ENCODE results near the gene AURKA. TPM values are rescaled to one million over a fixed set of nuclear protein-coding genes. Genes with fewer than 3 reads are reported as not detected.

Gene AURKA
- polyA plus RNA-seq, 1 of the 3 experiments (the other 2 are of a cell fraction), result 24.6 TPM

DNA sequence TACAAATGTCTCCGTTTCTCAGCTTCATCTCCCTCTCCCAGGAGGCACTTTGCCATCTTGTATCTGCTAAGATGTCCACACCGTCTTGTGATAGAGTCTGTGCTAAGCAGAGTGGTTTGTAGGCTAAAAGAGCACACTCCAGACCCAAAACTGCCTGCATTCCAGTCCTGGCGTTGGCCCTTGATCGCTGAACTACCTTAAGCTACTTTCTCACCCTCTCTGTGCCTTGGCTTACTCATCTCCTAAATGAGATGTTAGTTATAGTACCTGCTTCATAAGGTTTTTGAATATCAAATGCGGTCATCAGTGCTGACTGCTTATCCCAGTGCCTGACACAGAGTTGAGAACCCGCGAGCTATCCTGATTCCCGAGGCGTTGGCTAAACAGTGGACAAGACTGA lies 34.0 kb upstream of the AURKA start:
- POLR2A ChIA-PET, result no interaction called here
- TF ChIP-seq SIN3A (IDR thresholded peaks at IDR 0.05; ENCODE audit: borderline replicate concordance, low read depth, low read length) (no peak), SMC3 (IDR thresholded peaks at IDR 0.05; ENCODE audit: low read depth, low read length) (no peak), FOSL2 (IDR thresholded peaks at IDR 0.05; ENCODE audit: borderline replicate concordance, low read depth) (no peak), RCOR1 (IDR thresholded peaks at IDR 0.05; ENCODE audit: low read length) (no peak), CHD2 (IDR thresholded peaks at IDR 0.05; ENCODE audit: low read length, partially characterized antibody) (no peak), FOXM1 (IDR thresholded peaks at IDR 0.05; ENCODE audit: low read depth) (no peak), TAF1 (IDR thresholded peaks at IDR 0.05; ENCODE audit: borderline replicate concordance, low read depth, low read length) (no peak), GATA2 (CRISPR knock-in tag; IDR thresholded peaks at IDR 0.05) (no peak), NFIC (IDR thresholded peaks at IDR 0.05; ENCODE audit: borderline replicate concordance) (no peak), RXRA (IDR thresholded peaks at IDR 0.05; ENCODE audit: borderline replicate concordance, low read depth) (no peak), YY1 (IDR thresholded peaks at IDR 0.05; ENCODE audit: low read depth) (no peak)
- TF ChIP-seq, protein P1, sequence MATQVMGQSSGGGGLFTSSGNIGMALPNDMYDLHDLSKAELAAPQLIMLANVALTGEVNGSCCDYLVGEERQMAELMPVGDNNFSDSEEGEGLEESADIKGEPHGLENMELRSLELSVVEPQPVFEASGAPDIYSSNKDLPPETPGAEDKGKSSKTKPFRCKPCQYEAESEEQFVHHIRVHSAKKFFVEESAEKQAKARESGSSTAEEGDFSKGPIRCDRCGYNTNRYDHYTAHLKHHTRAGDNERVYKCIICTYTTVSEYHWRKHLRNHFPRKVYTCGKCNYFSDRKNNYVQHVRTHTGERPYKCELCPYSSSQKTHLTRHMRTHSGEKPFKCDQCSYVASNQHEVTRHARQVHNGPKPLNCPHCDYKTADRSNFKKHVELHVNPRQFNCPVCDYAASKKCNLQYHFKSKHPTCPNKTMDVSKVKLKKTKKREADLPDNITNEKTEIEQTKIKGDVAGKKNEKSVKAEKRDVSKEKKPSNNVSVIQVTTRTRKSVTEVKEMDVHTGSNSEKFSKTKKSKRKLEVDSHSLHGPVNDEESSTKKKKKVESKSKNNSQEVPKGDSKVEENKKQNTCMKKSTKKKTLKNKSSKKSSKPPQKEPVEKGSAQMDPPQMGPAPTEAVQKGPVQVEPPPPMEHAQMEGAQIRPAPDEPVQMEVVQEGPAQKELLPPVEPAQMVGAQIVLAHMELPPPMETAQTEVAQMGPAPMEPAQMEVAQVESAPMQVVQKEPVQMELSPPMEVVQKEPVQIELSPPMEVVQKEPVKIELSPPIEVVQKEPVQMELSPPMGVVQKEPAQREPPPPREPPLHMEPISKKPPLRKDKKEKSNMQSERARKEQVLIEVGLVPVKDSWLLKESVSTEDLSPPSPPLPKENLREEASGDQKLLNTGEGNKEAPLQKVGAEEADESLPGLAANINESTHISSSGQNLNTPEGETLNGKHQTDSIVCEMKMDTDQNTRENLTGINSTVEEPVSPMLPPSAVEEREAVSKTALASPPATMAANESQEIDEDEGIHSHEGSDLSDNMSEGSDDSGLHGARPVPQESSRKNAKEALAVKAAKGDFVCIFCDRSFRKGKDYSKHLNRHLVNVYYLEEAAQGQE (IDR thresholded peaks at IDR 0.05; ENCODE audit: low read depth, low read length), result no peak
- TF ChIP-seq, protein P2, sequence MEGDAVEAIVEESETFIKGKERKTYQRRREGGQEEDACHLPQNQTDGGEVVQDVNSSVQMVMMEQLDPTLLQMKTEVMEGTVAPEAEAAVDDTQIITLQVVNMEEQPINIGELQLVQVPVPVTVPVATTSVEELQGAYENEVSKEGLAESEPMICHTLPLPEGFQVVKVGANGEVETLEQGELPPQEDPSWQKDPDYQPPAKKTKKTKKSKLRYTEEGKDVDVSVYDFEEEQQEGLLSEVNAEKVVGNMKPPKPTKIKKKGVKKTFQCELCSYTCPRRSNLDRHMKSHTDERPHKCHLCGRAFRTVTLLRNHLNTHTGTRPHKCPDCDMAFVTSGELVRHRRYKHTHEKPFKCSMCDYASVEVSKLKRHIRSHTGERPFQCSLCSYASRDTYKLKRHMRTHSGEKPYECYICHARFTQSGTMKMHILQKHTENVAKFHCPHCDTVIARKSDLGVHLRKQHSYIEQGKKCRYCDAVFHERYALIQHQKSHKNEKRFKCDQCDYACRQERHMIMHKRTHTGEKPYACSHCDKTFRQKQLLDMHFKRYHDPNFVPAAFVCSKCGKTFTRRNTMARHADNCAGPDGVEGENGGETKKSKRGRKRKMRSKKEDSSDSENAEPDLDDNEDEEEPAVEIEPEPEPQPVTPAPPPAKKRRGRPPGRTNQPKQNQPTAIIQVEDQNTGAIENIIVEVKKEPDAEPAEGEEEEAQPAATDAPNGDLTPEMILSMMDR (IDR thresholded peaks at IDR 0.05), result no peak
- TF ChIP-seq, protein P3, sequence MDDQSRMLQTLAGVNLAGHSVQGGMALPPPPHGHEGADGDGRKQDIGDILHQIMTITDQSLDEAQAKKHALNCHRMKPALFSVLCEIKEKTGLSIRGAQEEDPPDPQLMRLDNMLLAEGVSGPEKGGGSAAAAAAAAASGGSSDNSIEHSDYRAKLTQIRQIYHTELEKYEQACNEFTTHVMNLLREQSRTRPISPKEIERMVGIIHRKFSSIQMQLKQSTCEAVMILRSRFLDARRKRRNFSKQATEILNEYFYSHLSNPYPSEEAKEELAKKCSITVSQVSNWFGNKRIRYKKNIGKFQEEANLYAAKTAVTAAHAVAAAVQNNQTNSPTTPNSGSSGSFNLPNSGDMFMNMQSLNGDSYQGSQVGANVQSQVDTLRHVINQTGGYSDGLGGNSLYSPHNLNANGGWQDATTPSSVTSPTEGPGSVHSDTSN (IDR thresholded peaks at IDR 0.05), result no peak
- Histone ChIP-seq H3F3A (replicated peaks; ENCODE audit: insufficient read depth) (peaks cover 3% of the 10 kb centered on the region), H4K20me1 (ENCODE audit: insufficient read depth) (no peaks in the 10 kb centered on the region), H3K27me3 (ENCODE audit: insufficient read depth) (no peaks in the 10 kb centered on the region), H3K4me1 (ENCODE audit: control insufficient read depth in 1 of 2, insufficient read depth in 2 of 2, low read depth in 1 of 2, low read length in 1 of 2) (peaks cover 0 to 10% of the 10 kb centered on the region in 2 experiments; a peak in 1 of 4 replicates), H3K4me3 (ENCODE audit: low read depth in 2 of 2, low read length in 1 of 2) (no peak overlapping the region), H3K9me3 (no peaks in the 10 kb centered on the region), H3K27ac (ENCODE audit: low read depth in 2 of 2, low read length in 1 of 2) (no peak overlapping the region), H3K9ac (no peak overlapping the region), H3K36me3 (replicated peaks in 1 of 2; ENCODE audit: control insufficient read depth in 1 of 2, insufficient read depth in 2 of 2, low read length in 1 of 2) (no peaks in the 10 kb centered on the region), H3K9me2 (no peaks in the 10 kb centered on the region), H3K79me2 (ENCODE audit: insufficient read depth) (no peaks in the 10 kb centered on the region), H3K4me2 (no peak overlapping the region), H2AFZ (ENCODE audit: low read depth) (no peak overlapping the region)
- no peak for DNase-seq
- CTCF ChIA-PET, result interaction anchor here (1.0 kb wide), 1 partner anchor 9 kb away, joined by 4 read pairs; no protein-coding TSS in a partner anchor
- 87% methylated on average over 9 of the region's 9 CpGs for WGBS (ENCODE audit: low lambda C conversion rate)

Data from SK-N-SH (cell line).